CD4-positive, alpha-beta T cell (primary cell): ENCODE data around the gene BCL3. TPM values are rescaled to one million over a fixed set of nuclear protein-coding genes. Genes with fewer than 3 reads are reported as not detected.

Source experiments
- ATAC-seq: fragments of 200-7000 bp; cut with Tn5 transposase; one replicate; pipeline ENCODE4 v1.10.0; 2022; ENCODE audit warnings: mild to moderate bottlenecking; ENCODE audit not compliant: poor library complexity
- CTCF ChIA-PET: fragments of 350-600 bp; sonication (Branson Sonifier 250); formaldehyde crosslinking; loops from one replicate; lab custom pipeline; 2021; ENCODE audit warnings: antibody characterized with exemption, inconsistent platforms; lab: Charles Lee
- POLR2A ChIA-PET: fragments of 350-600 bp; sonication (Branson Sonifier 250); formaldehyde crosslinking; loops from one replicate; lab custom pipeline; 2021; ENCODE audit warnings: antibody characterized with exemption, inconsistent platforms; lab: Charles Lee
- DNase-seq, 14 experiments: peaks; one replicate each; pipeline ENCODE4 v3.0.0-alpha.2; 2013 to 2020; ENCODE audit warnings: mixed read lengths in 2 of 14
- H3K27ac ChIP-seq, 2 donors: one replicate each; pipeline versions ENCODE4 v1.5.1 to v1.7.0; 2013; ENCODE audit warnings: low read length in 2 of 2, low read depth in 1 of 2, mild to moderate bottlenecking in 1 of 2
- H3K27me3 ChIP-seq, 2 experiments: 1 replicate in 1 of 2; 2 replicates in 1 of 2; pipeline versions ENCODE4 v1.6.1 to v1.7.0; 2013; ENCODE audit warnings: low read length in 2 of 2, control low read depth in 1 of 2, mild to moderate bottlenecking in 1 of 2, moderate library complexity in 1 of 2; ENCODE audit not compliant: insufficient read depth in 2 of 2, control insufficient read depth in 1 of 2
- H3K36me3 ChIP-seq: one replicate; pipeline ENCODE4 v1.6.1; 2013; ENCODE audit warnings: low read length, control low read depth; ENCODE audit not compliant: insufficient read depth
- H3K4me1 ChIP-seq: one replicate; pipeline ENCODE4 v1.6.1; 2013; ENCODE audit warnings: low read length, control low read depth; ENCODE audit not compliant: insufficient read depth
- H3K4me3 ChIP-seq: one replicate; pipeline ENCODE4 v1.5.1; 2013; ENCODE audit warnings: mild to moderate bottlenecking, low read length, moderate library complexity
- H3K9me3 ChIP-seq, 2 experiments: 1 replicate in 1 of 2; 2 replicates in 1 of 2; pipeline versions ENCODE4 v1.6.1 to v1.7.0; 2013; ENCODE audit warnings: low read length in 2 of 2, mild to moderate bottlenecking in 2 of 2, control low read depth in 1 of 2, moderate library complexity in 1 of 2; ENCODE audit not compliant: control insufficient read depth in 1 of 2, insufficient read depth in 1 of 2
- H3K27ac Mint-ChIP-seq: one replicate; pipeline ENCODE4 v1.8.0; 2020; ENCODE audit warnings: mixed read lengths
- H3K27me3 Mint-ChIP-seq: one replicate; pipeline ENCODE4 v1.8.0; 2021; ENCODE audit warnings: mixed read lengths
- H3K36me3 Mint-ChIP-seq: one replicate; pipeline ENCODE4 v1.8.0; 2021; ENCODE audit warnings: low read depth, mixed read lengths
- H3K4me1 Mint-ChIP-seq: one replicate; pipeline ENCODE4 v1.8.0; 2021; ENCODE audit warnings: low read depth, mixed read lengths
- H3K4me3 Mint-ChIP-seq: one replicate; pipeline ENCODE4 v1.8.0; 2020; ENCODE audit warnings: mild to moderate bottlenecking, mixed read lengths
- H3K9me3 Mint-ChIP-seq: one replicate; pipeline ENCODE4 v1.8.0; 2020; ENCODE audit warnings: mixed read lengths
- intact Hi-C, 2 experiments: fragments of 100-400 bp; cut with DNase I in 1 of 2; cut with micrococcal nuclease in 1 of 2; formaldehyde crosslinking; loops; one replicate each; pipeline versions ENCODE4 v1.15.1 to v1.9.0; 2023 to 2025; cut with DNase I, micrococcal nuclease
- total RNA-seq, 174 experiments: library from RNA in 2 of 174; stranded (reverse) in 2 of 174; gene quantifications; one replicate each; pipeline ENCODE4 v1.2.3 and lab custom pipeline; 2021 to 2026
- TF ChIP-seq, protein P1 (sequence below): fragments of 200-600 bp; IDR thresholded peaks from one replicate; pipeline ENCODE4 v1.8.0; 2022; ENCODE audit warnings: antibody characterized with exemption, mild to moderate bottlenecking

The BCL3 gene
- total RNA-seq, 2 experiments from 2014 or later, result 90.9 to 97.1 TPM

GRCh38 chr19:44782729-44783128 lies 34.2 kb downstream of the BCL3 start:
- CTCF ChIA-PET, result interaction anchor here (2.9 kb wide), 1 partner anchor 59 kb away, joined by 20 read pairs; no protein-coding TSS in a partner anchor
- peaks cover 6% of the 10 kb centered on the region for H3K27me3 Mint-ChIP-seq

DNA sequence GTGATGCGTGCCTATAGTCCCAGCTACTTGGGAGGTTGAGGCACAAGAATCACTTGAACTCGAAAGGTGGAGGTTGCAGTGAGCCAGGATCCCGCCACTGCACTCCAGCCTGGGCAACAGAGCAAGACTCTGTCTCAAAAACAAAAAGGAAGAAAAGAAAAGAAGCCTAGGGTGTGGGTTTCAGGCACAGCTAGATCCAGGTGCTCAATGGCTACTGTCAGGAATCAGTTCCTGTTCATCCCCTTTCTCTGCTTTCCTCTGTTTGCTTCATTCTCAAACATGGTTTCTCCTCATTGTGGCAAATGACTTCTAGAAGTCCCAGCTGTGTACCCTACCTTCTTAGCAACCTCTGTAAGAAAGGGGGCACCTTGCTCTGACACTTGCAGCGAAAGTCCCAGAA lies 35.0 kb downstream of the BCL3 start:
- Histone ChIP-seq H3K27me3 (peaks cover 0 to 2% of the 10 kb centered on the region in 2 experiments), H3K9me3 (no peaks in the 10 kb centered on the region), H3K36me3 (no peaks in the 10 kb centered on the region), H3K4me1 (peaks cover 7% of the 10 kb centered on the region), H3K4me3 (no peak overlapping the region), H3K27ac (no peak overlapping the region)
- H3K27ac Mint-ChIP-seq, result no peak overlapping the region
- ChIA-PET CTCF (interaction anchor here (1.6 to 2.9 kb wide), 3 partner anchors 13 to 60 kb away, joined by 4 to 20 read pairs (median 5); no protein-coding TSS in a partner anchor), POLR2A (no interaction called here)
- TF ChIP-seq, protein P1, sequence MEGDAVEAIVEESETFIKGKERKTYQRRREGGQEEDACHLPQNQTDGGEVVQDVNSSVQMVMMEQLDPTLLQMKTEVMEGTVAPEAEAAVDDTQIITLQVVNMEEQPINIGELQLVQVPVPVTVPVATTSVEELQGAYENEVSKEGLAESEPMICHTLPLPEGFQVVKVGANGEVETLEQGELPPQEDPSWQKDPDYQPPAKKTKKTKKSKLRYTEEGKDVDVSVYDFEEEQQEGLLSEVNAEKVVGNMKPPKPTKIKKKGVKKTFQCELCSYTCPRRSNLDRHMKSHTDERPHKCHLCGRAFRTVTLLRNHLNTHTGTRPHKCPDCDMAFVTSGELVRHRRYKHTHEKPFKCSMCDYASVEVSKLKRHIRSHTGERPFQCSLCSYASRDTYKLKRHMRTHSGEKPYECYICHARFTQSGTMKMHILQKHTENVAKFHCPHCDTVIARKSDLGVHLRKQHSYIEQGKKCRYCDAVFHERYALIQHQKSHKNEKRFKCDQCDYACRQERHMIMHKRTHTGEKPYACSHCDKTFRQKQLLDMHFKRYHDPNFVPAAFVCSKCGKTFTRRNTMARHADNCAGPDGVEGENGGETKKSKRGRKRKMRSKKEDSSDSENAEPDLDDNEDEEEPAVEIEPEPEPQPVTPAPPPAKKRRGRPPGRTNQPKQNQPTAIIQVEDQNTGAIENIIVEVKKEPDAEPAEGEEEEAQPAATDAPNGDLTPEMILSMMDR, result no peak
- peaks cover 6% of the 10 kb centered on the region for H3K27me3 Mint-ChIP-seq
- no peaks in the 10 kb centered on the region for H3K36me3 Mint-ChIP-seq
- no peak overlapping the region for H3K4me3 Mint-ChIP-seq
- no peak for ATAC-seq
- H3K4me1 Mint-ChIP-seq, result peaks cover 6% of the 10 kb centered on the region
- no peaks in the 10 kb centered on the region for H3K9me3 Mint-ChIP-seq
- intact Hi-C loops, result no loop called here
- no peak for DNase-seq

More at GRCh38 chr19:44782729-44783128, 34.2 kb downstream of the BCL3 start:
- peaks cover 10% of the 10 kb centered on the region for H3K4me1 ChIP-seq
- H3K27me3 ChIP-seq, result peaks cover 0 to 3% of the 10 kb centered on the region in 2 experiments
- no peak overlapping the region for H3K27ac Mint-ChIP-seq
- TF ChIP-seq, protein P1, result no peak
- H3K27ac ChIP-seq, result no peak overlapping the region
- no peak for DNase-seq
- intact Hi-C loops, result no loop called here
- peaks cover 6% of the 10 kb centered on the region for H3K4me1 Mint-ChIP-seq
- POLR2A ChIA-PET, result interaction anchor here (1.2 kb wide), 1 partner anchor 59 kb away, joined by 3 read pairs; no protein-coding TSS in a partner anchor
- no peaks in the 10 kb centered on the region for H3K9me3 Mint-ChIP-seq
- ATAC-seq, result no peak
- H3K4me3 ChIP-seq, result no peak overlapping the region
- H3K9me3 ChIP-seq, result no peaks in the 10 kb centered on the region
- no peaks in the 10 kb centered on the region for H3K36me3 ChIP-seq
- H3K36me3 Mint-ChIP-seq, result no peaks in the 10 kb centered on the region
- H3K4me3 Mint-ChIP-seq, result no peak overlapping the region

DNA sequence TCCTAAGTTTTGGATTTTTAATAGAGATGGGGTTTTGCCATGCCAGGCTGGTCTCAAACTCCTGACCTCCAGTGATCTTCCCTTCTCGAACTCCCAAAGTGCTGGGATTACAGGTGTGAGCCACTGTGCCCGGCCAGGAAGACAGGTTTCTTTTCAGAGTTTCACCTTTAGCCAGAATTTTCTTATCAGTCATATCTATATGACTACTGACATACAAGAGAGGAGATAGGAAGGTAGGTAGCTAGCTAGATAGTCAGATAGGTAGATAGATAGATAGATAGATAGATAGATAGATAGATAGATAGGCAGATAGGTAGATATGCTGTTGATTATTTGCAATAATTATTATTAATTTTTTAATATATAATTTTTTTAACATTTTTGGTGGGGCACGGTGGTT lies 36.8 kb downstream of the BCL3 start:
- TF ChIP-seq, protein P1, result no peak
- no peaks in the 10 kb centered on the region for H3K36me3 ChIP-seq
- H3K4me3 ChIP-seq, result no peak overlapping the region
- DNase-seq, result no peak
- Mint-ChIP-seq H3K4me1 (peaks cover 6% of the 10 kb centered on the region), H3K27ac (no peak overlapping the region), H3K36me3 (no peaks in the 10 kb centered on the region), H3K4me3 (no peak overlapping the region), H3K9me3 (no peaks in the 10 kb centered on the region), H3K27me3 (peaks cover 6% of the 10 kb centered on the region)
- peaks cover 0 to 2% of the 10 kb centered on the region in 2 experiments for H3K27me3 ChIP-seq
- ATAC-seq, result no peak
- ChIA-PET POLR2A (no interaction called here), CTCF (interaction anchor here (1.6 to 2.9 kb wide), 4 partner anchors 15 to 62 kb away, joined by 4 to 20 read pairs (median 4); no protein-coding TSS in a partner anchor)
- H3K9me3 ChIP-seq, result no peaks in the 10 kb centered on the region
- intact Hi-C loops, result no loop called here
- peaks cover 7% of the 10 kb centered on the region for H3K4me1 ChIP-seq
- no peak overlapping the region for H3K27ac ChIP-seq
